ENCODE results near the gene CCR5AS.

- no peak for TF ChIP-seq CTCF (IDR thresholded peaks at IDR 0.05; ENCODE audit: poor library complexity, severe bottlenecking)
- TF ChIP-seq, protein P1, sequence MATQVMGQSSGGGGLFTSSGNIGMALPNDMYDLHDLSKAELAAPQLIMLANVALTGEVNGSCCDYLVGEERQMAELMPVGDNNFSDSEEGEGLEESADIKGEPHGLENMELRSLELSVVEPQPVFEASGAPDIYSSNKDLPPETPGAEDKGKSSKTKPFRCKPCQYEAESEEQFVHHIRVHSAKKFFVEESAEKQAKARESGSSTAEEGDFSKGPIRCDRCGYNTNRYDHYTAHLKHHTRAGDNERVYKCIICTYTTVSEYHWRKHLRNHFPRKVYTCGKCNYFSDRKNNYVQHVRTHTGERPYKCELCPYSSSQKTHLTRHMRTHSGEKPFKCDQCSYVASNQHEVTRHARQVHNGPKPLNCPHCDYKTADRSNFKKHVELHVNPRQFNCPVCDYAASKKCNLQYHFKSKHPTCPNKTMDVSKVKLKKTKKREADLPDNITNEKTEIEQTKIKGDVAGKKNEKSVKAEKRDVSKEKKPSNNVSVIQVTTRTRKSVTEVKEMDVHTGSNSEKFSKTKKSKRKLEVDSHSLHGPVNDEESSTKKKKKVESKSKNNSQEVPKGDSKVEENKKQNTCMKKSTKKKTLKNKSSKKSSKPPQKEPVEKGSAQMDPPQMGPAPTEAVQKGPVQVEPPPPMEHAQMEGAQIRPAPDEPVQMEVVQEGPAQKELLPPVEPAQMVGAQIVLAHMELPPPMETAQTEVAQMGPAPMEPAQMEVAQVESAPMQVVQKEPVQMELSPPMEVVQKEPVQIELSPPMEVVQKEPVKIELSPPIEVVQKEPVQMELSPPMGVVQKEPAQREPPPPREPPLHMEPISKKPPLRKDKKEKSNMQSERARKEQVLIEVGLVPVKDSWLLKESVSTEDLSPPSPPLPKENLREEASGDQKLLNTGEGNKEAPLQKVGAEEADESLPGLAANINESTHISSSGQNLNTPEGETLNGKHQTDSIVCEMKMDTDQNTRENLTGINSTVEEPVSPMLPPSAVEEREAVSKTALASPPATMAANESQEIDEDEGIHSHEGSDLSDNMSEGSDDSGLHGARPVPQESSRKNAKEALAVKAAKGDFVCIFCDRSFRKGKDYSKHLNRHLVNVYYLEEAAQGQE (IDR thresholded peaks at IDR 0.05; ENCODE audit: borderline replicate concordance), result no peak
- TF ChIP-seq POLR2AphosphoS5 (IDR thresholded peaks at IDR 0.05), result no peak
Measured at GRCh38 chr3:46389306-46389705, 17.6 kb downstream of the CCR5AS start.
